Measurements from ENCODE around the gene OR8B3. TPM values are rescaled to one million over a fixed set of nuclear protein-coding genes. Genes with fewer than 3 reads are reported as not detected.
A peak's percentile ranks its signal among the peaks of the same experiment; 100 is the strongest.
"Not testable (repeated sequence)": the region's sequence is repeated elsewhere in the genome, so short reads cannot be mapped to it uniquely, and the experiment has no call there.

OR8B3 gene
- total and polyA plus RNA-seq, 2 donors (not counting 3 experiments of a cell fraction or from before 2014, with no cell fraction given), result not detected

- BruUV-seq (replicated peaks), result no TSS peak
- FAIRE-seq (peak; percentile 88), DNase-seq (ENCODE audit: low read depth, low spot score) (peak; percentile 67)
- Histone ChIP-seq H3K79me2 (ENCODE audit: control insufficient read depth, insufficient read depth, low read length) (no peaks in the 10 kb centered on the region), H3K4me2 (ENCODE audit: insufficient read depth, low read length) (no peak overlapping the region), H3K9ac (replicated peaks; ENCODE audit: extremely low read depth, insufficient read depth, low read length) (no peak overlapping the region), H3K9me3 (replicated peaks; ENCODE audit: control insufficient read depth, insufficient read depth, low read length) (no peaks in the 10 kb centered on the region), H3K4me1 (ENCODE audit: control insufficient read depth, extremely low read depth, insufficient read depth, low read length) (no peaks in the 10 kb centered on the region), H3K27me3 (ENCODE audit: control insufficient read depth in 2 of 2, insufficient read depth in 2 of 2, low read length in 2 of 2) (peaks cover 2 to 10% of the 10 kb centered on the region in 2 experiments), H3K27ac (ENCODE audit: insufficient read depth, low read depth, low read length) (no peak overlapping the region), H3K9me1 (replicated peaks; ENCODE audit: control insufficient read depth, extremely low read depth, insufficient read depth, low read length) (no peaks in the 10 kb centered on the region), H3K4me3 (replicated peaks in 1 of 3; ENCODE audit: insufficient read depth in 1 of 3, low read depth in 1 of 3, low read length in 3 of 3) (no peak overlapping the region), H2AFZ (ENCODE audit: low read depth, low read length) (no peak overlapping the region), H3K36me3 (ENCODE audit: control insufficient read depth in 2 of 2, extremely low read depth in 1 of 2, insufficient read depth in 2 of 2, low read length in 2 of 2) (no peaks in the 10 kb centered on the region), H4K20me1 (replicated peaks; ENCODE audit: control insufficient read depth, extremely low read depth, insufficient read depth, low read length) (no peaks in the 10 kb centered on the region)
- intact Hi-C loops (cut with micrococcal nuclease), result loop anchor here (1.0 to 5.0 kb wide), 4 partner anchors 184 to 465 kb away; no protein-coding TSS in a partner anchor
- POLR2A ChIA-PET, result no interaction called here
- CTCF ChIA-PET, result interaction anchor here (0.6 to 2.8 kb wide), 14 partner anchors 14 to 474 kb away, joined by 3 to 15 read pairs (median 4); no protein-coding TSS in a partner anchor
- peak; percentile 12 for TF ChIP-seq FOS (IDR thresholded peaks at IDR 0.05; ENCODE audit: borderline replicate concordance, insufficient read depth, low read length)
- TF ChIP-seq CTCF (IDR thresholded peaks at IDR 0.05; ENCODE audit: extremely low read depth in 1 of 2, insufficient read depth in 1 of 2, low read depth in 1 of 2, low read length in 2 of 2), result peak; percentile 80
- no peak for TF ChIP-seq EZH2 (IDR thresholded peaks at IDR 0.05; ENCODE audit: borderline replicate concordance, low read depth, low read length, severe bottlenecking)
- dilution Hi-C loops (cut with MboI; ENCODE audit: extremely low pct_ligation_motif_present, low sequenced_read_pairs), result no loop called here
Observed at GRCh38 chr11:124402326-124402922, 3.6 kb upstream of the OR8B3 start.

- DNase-seq (ENCODE audit: low read depth, low spot score); H3K9me1 ChIP-seq (replicated peaks; ENCODE audit: control insufficient read depth, extremely low read depth, insufficient read depth, low read length); intact Hi-C loops (cut with micrococcal nuclease); H3K36me3 ChIP-seq (ENCODE audit: control insufficient read depth in 2 of 2, extremely low read depth in 1 of 2, insufficient read depth in 2 of 2, low read length in 2 of 2); H3K27ac ChIP-seq (ENCODE audit: insufficient read depth, low read depth, low read length); H3K4me2 ChIP-seq (ENCODE audit: insufficient read depth, low read length); H3K9me3 ChIP-seq (replicated peaks; ENCODE audit: control insufficient read depth, insufficient read depth, low read length); H3K9ac ChIP-seq (replicated peaks; ENCODE audit: extremely low read depth, insufficient read depth, low read length); H3K4me1 ChIP-seq (ENCODE audit: control insufficient read depth, extremely low read depth, insufficient read depth, low read length); CTCF ChIA-PET; H3K4me3 ChIP-seq (replicated peaks in 1 of 3; ENCODE audit: insufficient read depth in 1 of 3, low read depth in 1 of 3, low read length in 3 of 3); dilution Hi-C loops (cut with MboI; ENCODE audit: extremely low pct_ligation_motif_present, low sequenced_read_pairs); H3K27me3 ChIP-seq (ENCODE audit: control insufficient read depth in 2 of 2, insufficient read depth in 2 of 2, low read length in 2 of 2); BruUV-seq (replicated peaks); H3K79me2 ChIP-seq (ENCODE audit: control insufficient read depth, insufficient read depth, low read length); POLR2A ChIA-PET; H4K20me1 ChIP-seq (replicated peaks; ENCODE audit: control insufficient read depth, extremely low read depth, insufficient read depth, low read length); H2AFZ ChIP-seq (ENCODE audit: low read depth, low read length): not testable (repeated sequence)
- peak; percentile 43 for FAIRE-seq
Observed at GRCh38 chr11:124396847-124397246, 2.0 kb downstream of the OR8B3 start.

Measured in endothelial cell of umbilical vein (primary cell).